K562 (cell line): ENCODE measurements around the gene ST6GAL1. TPM values are rescaled to one million over a fixed set of nuclear protein-coding genes. Genes with fewer than 3 reads are reported as not detected.

Experiments used
- BMI1 ChIP-seq: fragments of 150-350 bp; IDR thresholded peaks from 2 replicates; pipeline ENCODE4 v1.6.1; 2014; ENCODE audit warnings: low read length
- EHMT2 ChIP-seq: fragments of 450-650 bp; IDR thresholded peaks from 2 replicates; pipeline ENCODE4 v1.6.1; 2018; ENCODE audit warnings: antibody characterized with exemption
- ELF1 ChIP-seq: fragments of 200-800 bp; sonication (Bioruptor generic); IDR thresholded peaks from 2 replicates; pipeline ENCODE4 v1.6.1; 2016; ENCODE audit warnings: missing genetic modification characterization, missing compliant biosample characterization
- HDAC1 ChIP-seq, 2 experiments: fragments of 450-650 bp; IDR thresholded peaks; 2 replicates each; pipeline ENCODE4 v1.6.1; 2016 to 2017; ENCODE audit warnings: inconsistent platforms in 1 of 2, mild to moderate bottlenecking in 1 of 2, moderate library complexity in 1 of 2
- HDAC8 ChIP-seq: fragments of 450-650 bp; IDR thresholded peaks from 2 replicates; pipeline ENCODE4 v1.6.1; 2016; ENCODE audit warnings: mild to moderate bottlenecking, missing genetic modification characterization, moderate library complexity, missing compliant biosample characterization
- HES1 ChIP-seq: fragments of 450-650 bp; IDR thresholded peaks from 2 replicates; pipeline ENCODE4 v1.6.1; 2016; ENCODE audit warnings: low read depth, mild to moderate bottlenecking, moderate library complexity
- KAT2B ChIP-seq: IDR thresholded peaks from one replicate; pipeline ENCODE4 v1.6.1; 2012; ENCODE audit warnings: low read depth, mild to moderate bottlenecking, control low read depth, inconsistent platforms, low read length, moderate library complexity
- NEUROD1 ChIP-seq: fragments of 150-350 bp; IDR thresholded peaks from 2 replicates; pipeline ENCODE4 v1.6.1; 2014; ENCODE audit warnings: borderline replicate concordance, low read length, low read depth; ENCODE audit not compliant: partially characterized antibody
- NFATC3 ChIP-seq: fragments of 450-650 bp; IDR thresholded peaks from 2 replicates; pipeline ENCODE4 v1.6.1; 2017; ENCODE audit warnings: mild to moderate bottlenecking
- NFXL1 ChIP-seq: fragments of 450-650 bp; formaldehyde crosslinking; IDR thresholded peaks from 2 replicates; pipeline ENCODE4 v1.4.0; 2021; ENCODE audit warnings: mild to moderate bottlenecking
- PCBP2 ChIP-seq: fragments of 200-400 bp; formaldehyde crosslinking; IDR thresholded peaks from 2 replicates; pipeline ENCODE4 v1.6.1; 2018; ENCODE audit warnings: low read length, low read depth, mild to moderate bottlenecking, moderate library complexity; ENCODE audit not compliant: poor library complexity, severe bottlenecking
- PURB ChIP-seq: sonication (generic); formaldehyde crosslinking; IDR thresholded peaks from 2 replicates; pipeline ENCODE4 v1.9.0; 2021; ENCODE audit warnings: low read depth, mild to moderate bottlenecking, missing genetic modification reagents
- PYGO2 ChIP-seq: fragments of 450-650 bp; IDR thresholded peaks from 2 replicates; pipeline ENCODE4 v1.6.1; 2016; ENCODE audit warnings: mild to moderate bottlenecking, missing genetic modification characterization, moderate library complexity, missing compliant biosample characterization
- RBM22 ChIP-seq: fragments of 200-400 bp; formaldehyde crosslinking; IDR thresholded peaks from 2 replicates; pipeline ENCODE4 v1.6.1; 2018; ENCODE audit warnings: low read length, low read depth; ENCODE audit not compliant: poor library complexity, severe bottlenecking
- SNIP1 ChIP-seq: fragments of 450-650 bp; IDR thresholded peaks from 2 replicates; pipeline ENCODE4 v1.7.1; 2017; ENCODE audit warnings: low read depth, mild to moderate bottlenecking
- SOX6 ChIP-seq: fragments of 450-650 bp; IDR thresholded peaks from 2 replicates; pipeline ENCODE4 v1.6.1; 2014; ENCODE audit warnings: mild to moderate bottlenecking
- TFAP4 ChIP-seq: sonication (generic); formaldehyde crosslinking; IDR thresholded peaks from 2 replicates; pipeline ENCODE4 v1.8.0; 2022; ENCODE audit warnings: missing genetic modification reagents, mild to moderate bottlenecking, moderate library complexity, borderline replicate concordance
- TSC22D4 ChIP-seq: fragments of 450-650 bp; IDR thresholded peaks from 2 replicates; pipeline ENCODE4 v1.6.1; 2016; ENCODE audit warnings: missing genetic modification characterization, missing biosample characterization, control low read depth
- XRCC3 ChIP-seq: fragments of 450-650 bp; IDR thresholded peaks from 2 replicates; pipeline ENCODE4 v1.6.1; 2017; ENCODE audit warnings: mild to moderate bottlenecking, moderate library complexity
- YY1 ChIP-seq, 3 experiments: IDR thresholded peaks; 2 replicates each; pipeline ENCODE4 v1.6.1; 2011; ENCODE audit warnings: low read length in 2 of 3, mild to moderate bottlenecking in 2 of 3, moderate library complexity in 2 of 3, borderline replicate concordance in 1 of 3, control low read depth in 1 of 3, low read depth in 1 of 3; ENCODE audit not compliant: insufficient read depth in 3 of 3, insufficient replicate concordance in 2 of 3, control insufficient read depth in 1 of 3, insufficient read length in 1 of 3; ENCODE audit errors: extremely low read depth in 1 of 3
- ZBTB17 ChIP-seq: fragments of 450-650 bp; formaldehyde crosslinking; IDR thresholded peaks from 2 replicates; pipeline ENCODE4 v1.4.0; 2020; ENCODE audit warnings: mild to moderate bottlenecking
- ZC3H11A ChIP-seq: IDR thresholded peaks from 2 replicates; pipeline ENCODE4 v1.6.1; 2012; ENCODE audit warnings: low read depth, low read length, improper control_type of control experiment
- ZNF12 ChIP-seq: sonication (generic); formaldehyde crosslinking; IDR thresholded peaks from 2 replicates; pipeline ENCODE4 v1.4.0; 2020; ENCODE audit warnings: mild to moderate bottlenecking, missing genetic modification reagents
- ZNF239 ChIP-seq: fragments of 250-450 bp; sonication (Bioruptor Pico); IDR thresholded peaks from 2 replicates; pipeline ENCODE4 v1.4.0; 2020; ENCODE audit warnings: mild to moderate bottlenecking
- ZNF24 ChIP-seq: fragments of 450-650 bp; IDR thresholded peaks from 2 replicates; pipeline ENCODE4 v1.6.1; 2016
- ZNF311 ChIP-seq: fragments of 250-450 bp; sonication (Bioruptor Pico); IDR thresholded peaks from 2 replicates; pipeline ENCODE4 v1.4.0; 2020; ENCODE audit warnings: mild to moderate bottlenecking, moderate library complexity
- ZNF583 ChIP-seq: fragments of 250-450 bp; sonication (Bioruptor Pico); IDR thresholded peaks from 2 replicates; pipeline ENCODE4 v1.4.0; 2020
- ZSCAN29 ChIP-seq: fragments of 450-650 bp; IDR thresholded peaks from 2 replicates; pipeline ENCODE4 v1.6.1; 2017
- ZSCAN32 ChIP-seq: fragments of 450-650 bp; formaldehyde crosslinking; IDR thresholded peaks from 2 replicates; pipeline ENCODE4 v1.4.0; 2020; ENCODE audit warnings: mild to moderate bottlenecking, moderate library complexity
- polyA plus RNA-seq, 8 experiments: library from polyadenylated mRNA; depleted of rRNA in 4 of 8; stranded (reverse) in 5 of 8; unstranded in 3 of 8; fragments of >200 nt; fragmentation: Nextera tagmentation in 2 of 8; fragmentation: Illumina TruSeq in 1 of 8; extraction: Ambion mirVana in 2 of 8; extraction: Trizol in 1 of 8; gene quantifications; 2 replicates each; pipeline versions ENCODE4 v1.2.1 to v1.2.3, GENCODE V29; 2011 to 2014; ENCODE audit warnings: inconsistent platforms in 1 of 8, missing spikeins in 1 of 8
- total RNA-seq, 7 experiments: library from RNA; depleted of rRNA in 6 of 7; stranded (reverse); fragments of >200 nt in 6 of 7; fragmentation: Illumina TruSeq in 2 of 7; extraction: Trizol in 2 of 7; gene quantifications; 2 replicates each; pipeline versions ENCODE4 v1.2.1 to v1.2.3, GENCODE V29; 2011 to 2021; ENCODE audit warnings: low replicate concordance in 1 of 7

The ST6GAL1 gene
- total and polyA plus RNA-seq, 9 of the 15 experiments (the other 6 are each of a cell fraction or from before 2014, with no cell fraction given) = 31.9 to 145 (median 71.0) TPM

- TF ChIP-seq TFAP4 (CRISPR knock-in tag) = 0 out of 2 replicates have a peak, but pooled peaks have one; percentile 26
- TF ChIP-seq RBM22 = no peak
- TF ChIP-seq SOX6 = peak; percentile 98
- 0 out of 2 replicates have a peak, but pooled peaks have one; percentile 20 for TF ChIP-seq ZNF311
- TF ChIP-seq BMI1 = no peak
- TF ChIP-seq YY1 (IDR thresholded peaks at IDR 0.05; ENCODE audit: borderline replicate concordance in 1 of 3, control insufficient read depth in 1 of 3, extremely low read depth in 1 of 3, insufficient read depth in 3 of 3, insufficient read length in 1 of 3, insufficient replicate concordance in 2 of 3, low read depth in 1 of 3, low read length in 2 of 3) = no peak
- no peak for TF ChIP-seq ZNF239
- TF ChIP-seq ZSCAN29 = no peak
- TF ChIP-seq ZNF12 (CRISPR knock-in tag) = no peak
- TF ChIP-seq PCBP2 = no peak
- no peak for TF ChIP-seq KAT2B
- TF ChIP-seq ZNF24 = peak; percentile 55; the same call in 1 of the 2 replicates
- peak; percentile 60; the same call in 1 of the 2 replicates for TF ChIP-seq EHMT2
- TF ChIP-seq XRCC3 = no peak
- TF ChIP-seq NFATC3 = 0 out of 2 replicates have a peak, but pooled peaks have one; percentile 43
- no peak for TF ChIP-seq ZNF583 (CRISPR knock-in tag)
- TF ChIP-seq PYGO2 (tag) = no peak
- TF ChIP-seq NEUROD1 = peak; percentile 92
- TF ChIP-seq PURB (CRISPR knock-in tag) = no peak
- no peak for TF ChIP-seq TSC22D4 (tag)
- TF ChIP-seq HES1 = no peak
- TF ChIP-seq NFXL1 = no peak
- no peak for TF ChIP-seq ELF1
- TF ChIP-seq ZSCAN32 (CRISPR knock-in tag) = no peak
- no peak for TF ChIP-seq HDAC8 (tag)
- no peak for TF ChIP-seq ZBTB17 (CRISPR knock-in tag)
- TF ChIP-seq SNIP1 = no peak
- peak; percentile 20 to 88; a peak in 2 of 4 replicates for TF ChIP-seq HDAC1 (IDR thresholded peaks at IDR 0.05)
- TF ChIP-seq ZC3H11A = no peak
Measured at GRCh38 chr3:187022403-187023029, 92.2 kb downstream of the ST6GAL1 start (continued).
